Activated CD4-positive, alpha-beta memory T cell treated with anti-CD3 and anti-CD28 coated beads, Interleukin-2, amount 10 ng/mL, durations not matched to agents 7 days and 5 days (primary cell): ENCODE results near the gene CDK5RAP2. TPM values are rescaled to one million over a fixed set of nuclear protein-coding genes. Genes with fewer than 3 reads are reported as not detected.
A peak's percentile ranks its signal among the peaks of the same experiment; 100 is the strongest.
"Not testable (repeated sequence)": the region's sequence is repeated elsewhere in the genome, so short reads cannot be mapped to it uniquely, and the experiment has no call there.

ENCODE experiments used
- CTCF ChIA-PET: fragments of 350-600 bp; sonication (Branson Sonifier 250); formaldehyde crosslinking; loops from one replicate; lab custom pipeline; 2021; ENCODE audit warnings: antibody characterized with exemption, inconsistent platforms; lab: Charles Lee
- POLR2A ChIA-PET: fragments of 350-600 bp; sonication (Branson Sonifier 250); formaldehyde crosslinking; loops from one replicate; lab custom pipeline; 2021; ENCODE audit warnings: antibody characterized with exemption; lab: Charles Lee
- DNase-seq: peaks from one replicate; pipeline ENCODE4 v3.0.0-alpha.2; 2020
- H3K27ac Mint-ChIP-seq: one replicate; pipeline ENCODE4 v1.8.0; 2021; ENCODE audit warnings: mild to moderate bottlenecking, mixed read lengths
- H3K27me3 Mint-ChIP-seq: one replicate; pipeline ENCODE4 v1.8.0; 2021; ENCODE audit warnings: mixed read lengths
- H3K36me3 Mint-ChIP-seq: one replicate; pipeline ENCODE4 v1.8.0; 2021; ENCODE audit warnings: low read depth, mixed read lengths
- H3K4me1 Mint-ChIP-seq: one replicate; pipeline ENCODE4 v1.8.0; 2021; ENCODE audit warnings: mixed read lengths
- H3K4me3 Mint-ChIP-seq: one replicate; pipeline ENCODE4 v1.8.0; 2021; ENCODE audit warnings: mild to moderate bottlenecking, mixed read lengths
- H3K9me3 Mint-ChIP-seq: one replicate; pipeline ENCODE4 v1.8.0; 2021; ENCODE audit warnings: mixed read lengths
- total RNA-seq, 2 experiments: library from RNA; stranded (reverse); gene quantifications; one replicate each; pipeline ENCODE4 v1.2.3, GENCODE V29; 2021

CDK5RAP2 gene
- total RNA-seq, 2 experiments from 2014 or later: 84.2 to 98.9 TPM

DNA sequence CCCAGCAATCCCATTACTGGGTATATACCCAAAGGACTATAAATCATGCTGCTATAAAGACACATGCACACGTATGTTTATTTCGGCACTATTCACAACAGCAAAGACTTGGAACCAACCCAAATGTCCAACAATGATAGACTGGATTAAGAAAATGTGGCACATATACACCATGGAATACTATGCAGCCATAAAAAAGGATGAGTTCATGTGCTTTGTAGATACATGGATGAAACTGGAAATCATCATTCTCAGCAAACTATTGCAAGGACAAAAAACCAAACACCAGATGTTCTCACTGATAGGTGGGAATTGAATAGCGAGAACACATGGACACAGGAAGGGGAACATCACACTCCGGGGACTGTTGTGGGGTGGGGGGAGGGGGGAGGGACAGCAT is 64.0 kb downstream of the CDK5RAP2 start:
- CTCF ChIA-PET, H3K27me3 Mint-ChIP-seq, POLR2A ChIA-PET, H3K4me1 Mint-ChIP-seq, H3K9me3 Mint-ChIP-seq, H3K4me3 Mint-ChIP-seq, DNase-seq, H3K27ac Mint-ChIP-seq: not testable (repeated sequence)
- peaks cover 75% of the 10 kb centered on the region for H3K36me3 Mint-ChIP-seq

DNA sequence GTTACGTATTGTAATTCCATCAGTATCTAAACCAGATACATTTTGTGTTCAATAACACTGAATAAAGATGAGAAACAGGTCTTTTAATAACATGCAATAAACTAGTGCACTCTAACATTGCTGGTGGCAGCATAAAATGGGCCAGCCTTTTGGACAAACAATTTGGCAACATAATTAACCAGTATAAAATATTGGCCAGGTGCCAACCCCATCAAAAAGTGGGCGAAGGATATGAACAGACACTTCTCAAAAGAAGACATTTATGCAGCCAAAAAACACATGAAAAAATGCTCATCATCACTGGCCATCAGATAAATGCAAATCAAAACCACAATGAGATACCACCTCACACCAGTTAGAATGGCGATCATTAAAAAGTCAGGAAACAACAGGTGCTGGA is 64.5 kb downstream of the CDK5RAP2 start:
- H3K4me3 Mint-ChIP-seq, H3K27ac Mint-ChIP-seq, DNase-seq, POLR2A ChIA-PET, H3K4me1 Mint-ChIP-seq, CTCF ChIA-PET, H3K27me3 Mint-ChIP-seq, H3K9me3 Mint-ChIP-seq: not testable (repeated sequence)
- peaks cover 78% of the 10 kb centered on the region for H3K36me3 Mint-ChIP-seq

DNA sequence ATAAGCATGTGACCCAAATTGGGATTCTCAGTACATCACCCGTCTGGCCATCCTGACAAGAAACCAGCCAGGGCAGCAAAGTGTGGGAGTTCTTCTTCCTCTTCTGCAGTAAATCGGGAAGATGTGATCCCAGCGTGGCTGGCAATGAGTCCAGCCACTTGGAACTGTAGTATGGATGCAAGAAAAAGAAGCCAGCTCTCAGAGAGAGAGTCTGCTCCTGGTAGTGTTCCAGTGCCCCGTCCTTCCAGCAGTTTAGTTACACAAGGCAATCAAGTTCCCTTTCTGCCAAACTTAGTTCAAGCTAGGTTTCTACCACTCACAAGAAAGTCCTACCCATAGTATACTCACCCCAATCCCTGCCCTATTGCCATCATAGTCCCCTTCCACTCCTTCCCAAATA is 65.6 kb downstream of the CDK5RAP2 start:
- no peak for DNase-seq
- ChIA-PET CTCF (no interaction called here), POLR2A (no interaction called here)
- H3K27me3 Mint-ChIP-seq: no peaks in the 10 kb centered on the region
- no peak overlapping the region for H3K27ac Mint-ChIP-seq
- no peaks in the 10 kb centered on the region for H3K4me1 Mint-ChIP-seq
- no peak overlapping the region for H3K4me3 Mint-ChIP-seq
- peaks cover 5% of the 10 kb centered on the region for H3K9me3 Mint-ChIP-seq
- peaks cover 83% of the 10 kb centered on the region for H3K36me3 Mint-ChIP-seq

DNA sequence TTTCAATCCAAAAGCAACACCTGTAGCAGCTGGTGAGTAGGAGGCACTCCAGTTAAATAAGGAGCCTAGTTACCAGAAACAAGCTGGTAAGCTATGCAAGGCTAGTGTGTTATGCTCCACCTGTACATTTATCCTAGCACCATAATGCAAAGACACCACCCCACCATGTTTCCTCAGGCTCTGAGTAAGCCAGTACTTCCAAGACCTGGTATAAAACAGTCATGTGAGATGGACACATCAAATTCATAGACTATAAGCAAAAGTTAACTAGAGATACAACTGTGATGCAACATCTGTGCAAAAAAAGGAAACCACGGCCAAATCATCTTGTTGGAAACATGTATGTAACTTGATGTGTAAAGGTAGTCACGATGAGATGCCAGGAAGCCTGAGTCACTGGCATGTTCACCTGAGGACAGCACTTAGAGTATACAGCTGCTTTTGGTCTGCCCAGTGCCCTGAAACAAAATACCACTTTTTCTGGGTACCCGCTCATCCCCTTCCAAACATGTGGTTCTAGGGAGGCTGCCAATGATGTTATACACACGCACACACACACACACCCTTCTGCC is 66.1 kb downstream of the CDK5RAP2 start:
- no peaks in the 10 kb centered on the region for H3K27me3 Mint-ChIP-seq
- CTCF ChIA-PET: no interaction called here
- H3K27ac Mint-ChIP-seq: no peak overlapping the region
- POLR2A ChIA-PET: interaction anchor here (0.7 kb wide), 1 partner anchor 17 kb away, joined by 3 read pairs; no protein-coding TSS in a partner anchor
- H3K36me3 Mint-ChIP-seq: peaks cover 87% of the 10 kb centered on the region
- H3K9me3 Mint-ChIP-seq: peaks cover 5% of the 10 kb centered on the region
- H3K4me1 Mint-ChIP-seq: no peaks in the 10 kb centered on the region
- no peak overlapping the region for H3K4me3 Mint-ChIP-seq
- DNase-seq: no peak

DNA sequence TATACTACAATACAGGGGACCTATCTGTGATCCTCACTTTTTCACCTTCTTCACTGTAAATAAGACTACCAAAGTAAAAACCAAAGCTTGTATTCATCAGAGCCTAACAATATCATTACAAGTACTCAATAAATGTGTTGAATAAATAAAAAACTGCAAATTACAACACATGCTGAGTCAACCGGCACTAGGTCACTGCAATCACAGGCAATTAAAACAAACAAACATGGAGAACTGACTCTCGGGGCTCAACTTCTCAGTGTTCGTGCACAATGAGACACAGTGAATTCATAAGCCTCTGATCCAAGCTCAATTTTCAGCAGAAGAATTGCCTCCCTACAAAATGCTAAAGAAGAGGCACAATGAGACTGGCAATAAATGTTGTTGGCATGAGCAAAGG is 69.2 kb downstream of the CDK5RAP2 start:
- DNase-seq: no peak
- Mint-ChIP-seq H3K4me3 (no peak overlapping the region), H3K27ac (no peak overlapping the region), H3K36me3 (peaks cover 89% of the 10 kb centered on the region), H3K9me3 (peaks cover 12% of the 10 kb centered on the region), H3K27me3 (no peaks in the 10 kb centered on the region), H3K4me1 (peaks cover 1% of the 10 kb centered on the region)
- ChIA-PET CTCF (no interaction called here), POLR2A (no interaction called here)

DNA sequence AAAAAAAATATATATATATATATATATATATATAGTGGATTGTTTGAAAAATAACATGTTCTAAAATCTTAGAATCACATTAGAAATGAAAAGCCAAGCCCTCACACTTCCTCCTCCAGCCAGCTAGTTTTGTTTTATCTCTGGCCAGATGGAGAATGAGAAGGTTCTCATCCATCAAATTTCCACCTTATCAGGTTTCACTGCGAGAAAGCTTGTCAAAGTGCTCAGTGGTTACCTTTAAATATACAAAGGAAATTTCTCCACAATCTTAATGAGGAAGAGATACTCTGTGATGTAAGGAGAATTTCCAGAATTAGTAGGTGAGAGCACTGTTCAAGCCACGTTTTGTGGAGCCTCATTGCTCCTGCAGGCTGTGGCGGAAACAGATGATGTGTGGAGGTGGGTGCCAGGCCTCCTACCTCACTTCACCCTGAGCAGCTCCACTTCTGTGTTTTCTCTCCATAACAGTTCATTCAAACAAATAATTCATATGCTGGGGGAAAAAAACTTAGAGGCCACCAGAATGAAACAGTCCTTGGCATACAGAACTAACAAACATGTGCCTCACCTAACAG is 71.9 kb downstream of the CDK5RAP2 start:
- Mint-ChIP-seq H3K4me1 (peaks cover 12% of the 10 kb centered on the region), H3K36me3 (peaks cover 82% of the 10 kb centered on the region), H3K9me3 (peaks cover 12% of the 10 kb centered on the region), H3K27ac (no peak overlapping the region), H3K27me3 (no peaks in the 10 kb centered on the region), H3K4me3 (no peak overlapping the region)
- ChIA-PET CTCF (no interaction called here), POLR2A (no interaction called here)
- DNase-seq: no peak

DNA sequence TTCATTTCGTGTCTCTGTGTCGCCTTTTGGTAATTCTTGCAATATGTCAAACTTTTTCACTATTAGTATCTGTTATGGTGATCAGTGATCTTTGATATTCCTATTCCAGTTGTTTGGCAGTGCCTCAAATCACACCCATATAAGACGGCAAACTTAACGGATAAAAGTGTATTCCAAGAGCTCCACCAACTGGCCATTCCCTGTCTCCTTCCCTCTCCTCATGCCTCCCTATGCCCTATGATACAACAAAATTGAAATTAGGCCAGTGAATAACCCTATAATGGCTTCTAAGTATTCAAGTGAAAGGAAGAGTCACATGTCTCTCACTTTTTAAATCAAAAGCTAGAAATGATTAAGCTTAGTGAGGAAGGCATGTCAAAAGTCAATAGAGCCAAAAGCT is 74.8 kb downstream of the CDK5RAP2 start:
- Mint-ChIP-seq H3K27ac (no peak overlapping the region), H3K4me3 (no peak overlapping the region), H3K36me3 (peaks cover 81% of the 10 kb centered on the region), H3K27me3 (no peaks in the 10 kb centered on the region), H3K9me3 (peaks cover 7% of the 10 kb centered on the region), H3K4me1 (peaks cover 12% of the 10 kb centered on the region)
- CTCF ChIA-PET: no interaction called here
- POLR2A ChIA-PET: no interaction called here
- no peak for DNase-seq

DNA sequence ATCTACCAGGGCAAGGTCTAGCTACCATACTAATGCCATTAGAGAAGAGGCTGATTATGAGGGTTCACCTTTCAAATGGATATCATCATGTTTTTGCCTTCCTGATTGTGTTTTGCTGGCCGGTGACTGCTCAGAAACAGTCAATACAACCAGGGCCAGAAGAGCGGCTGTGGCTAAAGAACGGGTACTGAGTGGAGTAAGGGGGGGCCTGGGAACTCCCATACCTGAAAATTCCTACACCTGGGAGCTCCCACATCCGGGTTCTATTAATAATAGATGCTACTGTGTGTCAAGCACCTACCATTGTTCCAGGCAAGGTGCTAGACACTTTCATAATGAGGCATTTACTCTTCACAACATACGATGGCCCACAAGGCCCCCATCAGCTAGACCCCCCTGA is 79.2 kb downstream of the CDK5RAP2 start:
- ChIA-PET POLR2A (no interaction called here), CTCF (no interaction called here)
- H3K36me3 Mint-ChIP-seq: peaks cover 56% of the 10 kb centered on the region
- peaks cover 2% of the 10 kb centered on the region for H3K9me3 Mint-ChIP-seq
- no peak overlapping the region for H3K27ac Mint-ChIP-seq
- no peaks in the 10 kb centered on the region for H3K27me3 Mint-ChIP-seq
- no peak overlapping the region for H3K4me3 Mint-ChIP-seq
- peaks cover 10% of the 10 kb centered on the region for H3K4me1 Mint-ChIP-seq
- DNase-seq: no peak

DNA sequence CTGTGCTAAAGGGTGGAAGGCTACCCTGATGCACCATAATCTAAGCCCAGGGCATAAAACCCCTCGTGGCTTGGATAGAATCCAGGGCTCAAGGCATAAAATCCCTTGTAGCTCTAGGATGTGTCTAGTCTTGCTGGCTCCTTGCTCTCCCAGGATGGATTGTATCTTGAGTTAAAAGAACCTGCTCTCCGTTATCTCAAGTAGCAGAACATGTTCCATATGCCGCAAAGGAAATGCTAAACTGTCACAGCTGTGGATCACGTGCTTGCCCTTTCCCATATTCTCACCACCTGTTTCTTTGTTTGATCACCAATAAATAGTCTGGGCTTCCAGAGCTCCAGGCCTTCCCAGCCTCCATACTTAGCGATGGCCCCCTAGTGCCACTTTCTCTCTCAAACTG is 82.1 kb downstream of the CDK5RAP2 start:
- H3K4me3 Mint-ChIP-seq, H3K4me1 Mint-ChIP-seq, POLR2A ChIA-PET, DNase-seq, H3K27ac Mint-ChIP-seq, CTCF ChIA-PET, H3K9me3 Mint-ChIP-seq, H3K27me3 Mint-ChIP-seq: not testable (repeated sequence)
- H3K36me3 Mint-ChIP-seq: peaks cover 49% of the 10 kb centered on the region

DNA sequence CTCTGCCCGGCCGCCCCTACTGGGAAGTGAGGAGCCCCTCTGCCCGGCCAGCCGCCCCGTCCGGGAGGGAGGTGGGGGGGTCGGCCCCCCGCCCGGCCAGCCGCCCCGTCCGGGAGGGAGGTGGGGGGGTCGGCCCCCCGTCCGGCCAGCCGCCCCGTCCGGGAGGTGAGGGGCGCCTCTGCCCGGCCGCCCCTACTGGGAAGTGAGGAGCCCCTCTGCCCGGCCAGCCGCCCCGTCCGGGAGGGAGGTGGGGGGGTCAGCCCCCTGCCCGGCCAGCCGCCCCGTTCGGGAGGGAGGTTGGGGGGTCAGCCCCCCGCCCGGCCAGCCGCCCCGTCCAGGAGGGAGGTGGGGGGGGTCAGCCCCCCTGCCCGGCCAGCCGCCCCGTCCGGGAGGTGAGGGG is 83.5 kb downstream of the CDK5RAP2 start:
- peaks cover 36% of the 10 kb centered on the region for H3K36me3 Mint-ChIP-seq
- DNase-seq, H3K9me3 Mint-ChIP-seq, CTCF ChIA-PET, POLR2A ChIA-PET, H3K4me3 Mint-ChIP-seq, H3K27me3 Mint-ChIP-seq, H3K4me1 Mint-ChIP-seq, H3K27ac Mint-ChIP-seq: not testable (repeated sequence)

DNA sequence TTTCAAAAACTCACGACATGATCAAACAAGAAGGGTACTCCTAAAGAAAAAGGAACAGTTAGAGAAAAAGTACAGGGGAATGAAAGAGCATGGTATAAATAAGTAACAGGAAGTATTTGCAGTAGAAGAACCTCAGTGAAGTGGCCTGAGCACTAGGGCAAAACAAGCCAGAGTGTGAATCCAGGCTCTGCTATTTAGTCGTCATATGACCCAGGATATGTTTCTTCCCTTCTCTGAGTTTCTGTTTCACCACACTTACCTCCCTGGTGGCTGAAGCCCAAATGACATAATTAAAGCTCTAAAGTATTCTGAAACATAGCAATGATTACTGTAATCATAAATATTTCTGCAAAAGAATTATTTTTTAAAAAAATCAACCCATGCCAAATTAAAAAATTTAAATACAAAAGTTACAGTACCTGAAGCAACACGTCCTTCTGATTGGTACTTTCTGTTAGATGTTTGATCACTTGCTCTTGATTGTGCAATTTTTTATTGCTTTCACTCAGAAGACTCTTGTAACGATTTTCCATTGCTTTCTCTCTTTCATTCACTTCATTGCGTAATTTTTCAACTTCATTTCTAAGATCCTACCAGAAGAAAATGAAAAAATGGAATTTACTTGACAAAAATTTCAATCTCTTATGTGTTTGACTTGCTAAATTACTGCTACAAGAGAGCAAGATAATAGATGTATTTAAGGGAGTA is 88.9 kb downstream of the CDK5RAP2 start:
- H3K36me3 Mint-ChIP-seq: peaks cover 53% of the 10 kb centered on the region
- H3K27me3 Mint-ChIP-seq: no peaks in the 10 kb centered on the region
- H3K4me1 Mint-ChIP-seq: peaks cover 8% of the 10 kb centered on the region
- ChIA-PET POLR2A (no interaction called here), CTCF (no interaction called here)
- no peak for DNase-seq
- H3K4me3 Mint-ChIP-seq: no peak overlapping the region
- peak overlapping the region; percentile 53 for H3K27ac Mint-ChIP-seq
- H3K9me3 Mint-ChIP-seq: no peaks in the 10 kb centered on the region

DNA sequence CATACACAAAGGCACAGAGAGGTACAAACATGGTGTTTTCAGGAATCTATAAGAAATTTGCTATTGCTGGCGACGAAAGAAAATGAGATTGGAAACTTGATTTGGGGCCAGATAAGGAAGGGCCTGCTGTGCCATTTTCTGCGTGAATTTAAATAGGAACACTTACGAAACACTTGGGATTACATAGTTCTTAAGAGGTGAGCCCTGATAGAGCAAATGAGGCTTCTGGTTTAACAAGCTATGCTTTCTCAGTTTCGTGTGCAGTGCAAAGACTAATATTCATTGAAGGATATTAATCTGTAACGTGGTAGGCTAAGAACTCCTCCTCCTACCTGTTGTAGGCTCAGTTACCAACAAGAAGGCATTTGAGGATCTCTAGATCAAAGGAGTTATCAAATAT is 93.1 kb downstream of the CDK5RAP2 start:
- Mint-ChIP-seq H3K36me3 (peaks cover 61% of the 10 kb centered on the region), H3K27ac (no peak overlapping the region), H3K27me3 (no peaks in the 10 kb centered on the region), H3K4me1 (peaks cover 8% of the 10 kb centered on the region), H3K9me3 (no peaks in the 10 kb centered on the region), H3K4me3 (no peak overlapping the region)
- ChIA-PET CTCF (no interaction called here), POLR2A (no interaction called here)
- no peak for DNase-seq

DNA sequence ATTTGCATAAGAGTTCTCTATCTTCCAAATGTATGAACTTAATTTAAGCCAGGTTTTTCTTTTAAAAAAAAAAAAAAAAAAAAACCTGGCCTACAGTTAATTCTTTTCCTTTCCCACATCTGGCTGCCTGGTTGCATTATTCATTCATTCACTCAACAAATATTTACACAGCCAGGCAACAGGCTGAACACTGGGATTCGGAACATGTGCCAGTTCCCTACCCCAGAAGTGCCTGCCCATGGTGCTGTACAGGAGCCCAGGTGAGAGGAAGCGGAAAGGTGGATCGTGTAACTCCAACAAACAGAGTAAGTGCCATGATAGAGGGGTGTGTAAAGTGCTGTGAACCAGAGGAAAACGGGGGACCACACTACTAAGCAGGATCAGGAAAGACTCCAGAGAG is 93.6 kb downstream of the CDK5RAP2 start:
- CTCF ChIA-PET: no interaction called here
- no peaks in the 10 kb centered on the region for H3K9me3 Mint-ChIP-seq
- H3K4me1 Mint-ChIP-seq: peaks cover 5% of the 10 kb centered on the region
- H3K27ac Mint-ChIP-seq: no peak overlapping the region
- POLR2A ChIA-PET: no interaction called here
- H3K4me3 Mint-ChIP-seq: no peak overlapping the region
- H3K27me3 Mint-ChIP-seq: no peaks in the 10 kb centered on the region
- peaks cover 59% of the 10 kb centered on the region for H3K36me3 Mint-ChIP-seq
- DNase-seq: no peak

DNA sequence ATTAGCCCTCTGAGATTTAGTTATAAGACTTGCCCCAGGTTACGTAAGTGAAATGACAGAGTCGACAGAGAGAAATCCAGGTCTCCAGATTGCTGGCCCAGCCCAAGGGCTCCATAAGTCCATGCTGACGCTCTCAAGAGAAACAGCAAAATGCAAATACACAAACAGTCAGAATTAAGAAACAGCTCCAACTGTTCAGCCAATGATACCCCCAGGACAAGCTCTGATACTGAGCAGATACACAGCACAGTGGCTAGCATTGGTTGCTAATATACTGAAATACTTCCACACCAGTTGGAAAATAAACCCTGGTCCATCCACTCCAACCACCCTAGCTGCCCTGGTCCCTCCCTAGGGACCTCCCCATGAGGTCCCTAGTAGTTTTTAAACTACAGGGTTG is 94.2 kb downstream of the CDK5RAP2 start:
- ChIA-PET POLR2A (no interaction called here), CTCF (interaction anchor here (1.3 kb wide), 1 partner anchor 46 kb away, joined by 3 read pairs; no protein-coding TSS in a partner anchor)
- peaks cover 55% of the 10 kb centered on the region for H3K36me3 Mint-ChIP-seq
- H3K4me3 Mint-ChIP-seq: no peak overlapping the region
- no peaks in the 10 kb centered on the region for H3K9me3 Mint-ChIP-seq
- H3K27ac Mint-ChIP-seq: no peak overlapping the region
- peaks cover 3% of the 10 kb centered on the region for H3K4me1 Mint-ChIP-seq
- no peaks in the 10 kb centered on the region for H3K27me3 Mint-ChIP-seq
- DNase-seq: no peak
